22Rv1 (cell line): ENCODE results near the gene TPRKB.

Source experiments
- ZFX ChIP-seq: fragments of 450-650 bp; IDR thresholded peaks from 2 replicates; pipeline ENCODE4 v1.6.1; 2017; ENCODE audit warnings: antibody characterized with exemption, borderline replicate concordance
- TF ChIP-seq, protein P1 (sequence below): fragments of 450-650 bp; IDR thresholded peaks from 2 replicates; pipeline ENCODE4 v1.5.1; 2017; ENCODE audit warnings: mild to moderate bottlenecking

DNA sequence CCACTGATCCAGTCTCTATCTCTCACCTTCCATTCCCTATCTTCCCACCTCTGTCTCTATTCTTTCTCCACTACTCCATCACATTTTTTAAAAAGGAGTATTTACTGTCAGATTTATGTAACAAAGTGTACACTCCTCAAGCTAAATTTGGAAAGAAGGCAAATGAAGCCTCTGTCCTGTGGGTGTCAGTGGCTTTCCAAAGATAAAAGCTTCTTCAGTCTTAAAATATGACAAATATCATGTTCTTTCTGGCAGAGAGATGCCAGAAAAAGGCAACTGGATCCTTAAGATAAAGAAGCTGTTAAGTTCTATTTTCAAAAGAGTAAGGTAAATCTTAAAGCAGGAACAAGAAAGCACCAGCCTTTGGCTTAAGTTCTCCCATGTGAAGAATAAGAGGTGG is 35.7 kb upstream of the TPRKB start:
- TF ChIP-seq, protein P1, sequence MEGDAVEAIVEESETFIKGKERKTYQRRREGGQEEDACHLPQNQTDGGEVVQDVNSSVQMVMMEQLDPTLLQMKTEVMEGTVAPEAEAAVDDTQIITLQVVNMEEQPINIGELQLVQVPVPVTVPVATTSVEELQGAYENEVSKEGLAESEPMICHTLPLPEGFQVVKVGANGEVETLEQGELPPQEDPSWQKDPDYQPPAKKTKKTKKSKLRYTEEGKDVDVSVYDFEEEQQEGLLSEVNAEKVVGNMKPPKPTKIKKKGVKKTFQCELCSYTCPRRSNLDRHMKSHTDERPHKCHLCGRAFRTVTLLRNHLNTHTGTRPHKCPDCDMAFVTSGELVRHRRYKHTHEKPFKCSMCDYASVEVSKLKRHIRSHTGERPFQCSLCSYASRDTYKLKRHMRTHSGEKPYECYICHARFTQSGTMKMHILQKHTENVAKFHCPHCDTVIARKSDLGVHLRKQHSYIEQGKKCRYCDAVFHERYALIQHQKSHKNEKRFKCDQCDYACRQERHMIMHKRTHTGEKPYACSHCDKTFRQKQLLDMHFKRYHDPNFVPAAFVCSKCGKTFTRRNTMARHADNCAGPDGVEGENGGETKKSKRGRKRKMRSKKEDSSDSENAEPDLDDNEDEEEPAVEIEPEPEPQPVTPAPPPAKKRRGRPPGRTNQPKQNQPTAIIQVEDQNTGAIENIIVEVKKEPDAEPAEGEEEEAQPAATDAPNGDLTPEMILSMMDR = no peak
- no peak for TF ChIP-seq ZFX
